ENCODE results near the gene CARHSP1.

GRCh38 chr16:8865145-8865882, 3.5 kb downstream of the CARHSP1 start:
- TF ChIP-seq CTCF (IDR thresholded peaks at IDR 0.05) (no peak), ZFX (IDR thresholded peaks at IDR 0.05; ENCODE audit: borderline replicate concordance) (no peak)
